ENCODE results near the gene TRIM2.

Gene TRIM2

DNA sequence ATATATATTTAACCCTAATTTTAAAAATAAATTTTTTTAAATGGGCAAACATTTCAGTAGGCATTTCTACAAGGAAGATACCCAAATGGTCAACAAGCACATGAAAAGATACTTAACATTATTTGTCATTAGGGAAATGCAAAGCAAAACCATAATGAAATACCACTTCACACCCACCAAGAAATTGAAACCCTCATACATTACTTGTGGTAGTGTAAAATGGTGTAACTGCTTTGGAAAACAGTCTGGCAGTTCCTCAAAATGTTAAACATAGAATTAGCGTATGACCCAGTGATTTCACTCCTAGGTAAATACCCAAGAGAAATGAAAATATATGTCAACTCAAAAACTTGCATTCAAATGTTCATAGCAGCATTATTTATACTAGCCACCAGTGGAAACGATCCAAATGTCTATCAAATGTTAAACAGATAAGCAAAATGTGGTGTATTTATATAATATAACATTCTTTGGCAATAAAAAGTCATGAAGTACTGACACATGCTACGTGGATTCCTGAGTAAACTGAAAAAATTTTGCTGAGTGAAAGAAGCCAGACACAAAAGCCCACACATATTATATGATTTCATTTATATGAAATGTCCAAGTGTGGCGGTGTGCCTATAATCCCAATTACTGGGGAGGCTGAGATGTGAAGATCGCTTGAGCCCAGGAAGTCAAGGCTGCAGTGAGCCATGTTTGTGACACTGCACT, 16.6 kb downstream of the TRIM2 start:
- Histone ChIP-seq H3K27ac (no peak overlapping the region), H4K20me1 (peaks cover 19% of the 10 kb centered on the region), H3K9me3 (peaks cover 22% of the 10 kb centered on the region), H3K36me3 (no peaks in the 10 kb centered on the region; the same call in 1 of the 2 replicates), H3K27me3 (peaks cover 42% of the 10 kb centered on the region), H3K4me3 (no peak overlapping the region), H3K9ac (no peak overlapping the region), H3K4me1 (peaks cover 35% of the 10 kb centered on the region), H3K4me2 (no peak overlapping the region)
- TF ChIP-seq Cebpa-rat (IDR thresholded peaks at IDR 0.05), result no peak

- peak overlapping the region; percentile 99 for H3K4me2 ChIP-seq
- H3K27me3 ChIP-seq, result peaks cover 42% of the 10 kb centered on the region
- peaks cover 37% of the 10 kb centered on the region for H3K4me1 ChIP-seq
- no peak for TF ChIP-seq Cebpa-rat (IDR thresholded peaks at IDR 0.05)
- no peak overlapping the region for H3K27ac ChIP-seq
- peaks cover 23% of the 10 kb centered on the region for H3K9me3 ChIP-seq
- H3K4me3 ChIP-seq, result peak overlapping the region; percentile 67
- H4K20me1 ChIP-seq, result peaks cover 19% of the 10 kb centered on the region
- no peaks in the 10 kb centered on the region; the same call in 1 of the 2 replicates for H3K36me3 ChIP-seq
- peak overlapping the region; percentile 37; the same call in 1 of the 2 replicates for H3K9ac ChIP-seq
These were observed 17.8 kb downstream of the TRIM2 start for GRCh38 chr4:153221783-153222706.

DNA sequence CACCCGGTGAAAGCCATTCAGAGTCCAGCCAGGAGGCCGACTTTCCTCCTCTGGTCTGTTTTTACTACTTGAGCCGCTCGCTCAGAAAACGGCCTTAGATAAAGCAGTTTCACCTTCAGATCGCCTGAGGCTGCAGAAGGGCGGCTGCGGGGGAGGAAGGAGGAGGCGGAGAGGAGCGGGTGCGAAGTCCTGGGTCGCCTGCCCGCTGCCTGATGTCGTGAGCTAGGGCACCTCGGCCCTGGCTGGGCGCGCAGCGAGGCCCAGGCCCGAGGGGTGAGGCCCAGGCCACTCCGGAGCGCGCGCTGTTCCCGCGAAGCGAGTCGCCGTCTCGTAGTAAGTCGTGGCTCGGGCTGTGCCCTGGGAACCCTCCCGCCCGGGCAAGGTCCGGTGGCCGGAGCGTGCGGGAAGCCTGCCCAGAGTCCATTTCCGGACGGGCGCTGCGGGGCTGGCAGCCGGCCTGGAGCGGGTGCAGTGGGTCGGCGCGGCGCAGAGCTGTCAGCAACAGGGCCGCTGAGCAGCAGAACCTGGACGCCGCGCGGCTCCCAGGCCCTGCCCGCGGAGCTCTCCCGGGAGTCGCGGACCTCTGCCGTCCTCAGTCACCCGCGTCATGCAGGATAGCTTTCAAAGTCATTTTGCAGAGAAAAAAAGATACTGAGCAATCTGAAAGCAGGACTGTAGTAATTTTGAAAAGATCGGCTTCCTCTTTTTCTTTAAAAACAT, 18.6 kb downstream of the TRIM2 start:
- H3K27me3 ChIP-seq, result peaks cover 42% of the 10 kb centered on the region
- peaks cover 23% of the 10 kb centered on the region for H3K9me3 ChIP-seq
- peak overlapping the region; percentile 67 for H3K4me3 ChIP-seq
- H3K27ac ChIP-seq, result no peak overlapping the region
- peak overlapping the region; percentile 37 for H3K9ac ChIP-seq
- peak overlapping the region; percentile 99 for H3K4me2 ChIP-seq
- H3K4me1 ChIP-seq, result peaks cover 29% of the 10 kb centered on the region
- H4K20me1 ChIP-seq, result peaks cover 19% of the 10 kb centered on the region
- no peak for TF ChIP-seq Cebpa-rat (IDR thresholded peaks at IDR 0.05)
- H3K36me3 ChIP-seq, result no peaks in the 10 kb centered on the region; the same call in 1 of the 2 replicates

GRCh38 chr4:153223427-153223801, 19.2 kb downstream of the TRIM2 start:
- Histone ChIP-seq H3K27ac (no peak overlapping the region), H3K4me2 (peak overlapping the region; percentile 99), H4K20me1 (peaks cover 19% of the 10 kb centered on the region), H3K4me3 (peak overlapping the region; percentile 67), H3K9ac (no peak overlapping the region), H3K4me1 (peaks cover 29% of the 10 kb centered on the region), H3K9me3 (peaks cover 23% of the 10 kb centered on the region), H3K27me3 (peaks cover 42% of the 10 kb centered on the region), H3K36me3 (no peaks in the 10 kb centered on the region; the same call in 1 of the 2 replicates)
- TF ChIP-seq Cebpa-rat (IDR thresholded peaks at IDR 0.05), result no peak

GRCh38 chr4:153223930-153224329, 19.7 kb downstream of the TRIM2 start:
- no peak overlapping the region for H3K4me3 ChIP-seq
- no peak overlapping the region for H3K27ac ChIP-seq
- no peaks in the 10 kb centered on the region; the same call in 1 of the 2 replicates for H3K36me3 ChIP-seq
- peaks cover 19% of the 10 kb centered on the region for H4K20me1 ChIP-seq
- peak overlapping the region; percentile 99 for H3K4me2 ChIP-seq
- H3K9ac ChIP-seq, result no peak overlapping the region
- H3K4me1 ChIP-seq, result peaks cover 29% of the 10 kb centered on the region
- H3K27me3 ChIP-seq, result peaks cover 42% of the 10 kb centered on the region
- TF ChIP-seq Cebpa-rat (IDR thresholded peaks at IDR 0.05), result no peak
- H3K9me3 ChIP-seq, result peaks cover 23% of the 10 kb centered on the region

- Histone ChIP-seq H3K4me1 (peaks cover 29% of the 10 kb centered on the region), H3K9me3 (peaks cover 23% of the 10 kb centered on the region), H3K27me3 (peaks cover 42% of the 10 kb centered on the region), H3K4me3 (no peak overlapping the region), H3K9ac (no peak overlapping the region), H4K20me1 (peaks cover 19% of the 10 kb centered on the region), H3K36me3 (no peaks in the 10 kb centered on the region; the same call in 1 of the 2 replicates), H3K27ac (no peak overlapping the region), H3K4me2 (no peak overlapping the region)
- no peak for TF ChIP-seq Cebpa-rat (IDR thresholded peaks at IDR 0.05)
These were observed 20.2 kb downstream of the TRIM2 start for GRCh38 chr4:153224474-153224873.

DNA sequence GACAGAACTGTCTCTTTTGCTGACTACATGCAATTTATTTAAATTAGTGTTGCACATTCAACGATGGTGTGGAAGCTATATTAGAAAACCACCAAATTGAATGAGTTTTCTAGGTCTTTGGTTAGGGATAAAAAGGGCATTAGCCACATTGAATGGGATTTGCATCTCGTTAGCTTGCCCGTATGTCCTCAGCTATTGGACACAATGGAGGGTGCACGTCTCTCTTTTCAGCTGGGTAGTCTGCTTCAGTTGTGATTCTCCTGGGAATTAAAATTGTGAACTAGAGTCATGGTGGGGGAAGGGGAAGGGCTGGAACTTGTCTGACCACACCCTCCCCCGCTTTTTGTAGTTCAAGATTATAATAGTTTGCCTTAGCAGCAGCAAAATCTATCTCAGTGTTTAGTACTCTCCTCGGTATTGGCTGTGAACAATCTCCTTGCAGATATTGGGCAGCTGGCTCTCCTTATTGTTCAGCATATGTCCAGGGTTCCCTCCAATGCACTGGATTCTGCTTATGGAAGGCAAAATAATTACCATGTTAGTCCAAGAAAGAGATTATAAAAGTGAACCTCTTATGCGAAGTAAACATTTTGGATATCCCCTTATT, 23.3 kb downstream of the TRIM2 start:
- Histone ChIP-seq H3K9ac (no peak overlapping the region), H3K4me1 (peaks cover 26% of the 10 kb centered on the region), H3K27ac (no peak overlapping the region), H4K20me1 (peaks cover 15% of the 10 kb centered on the region), H3K4me2 (no peak overlapping the region), H3K36me3 (no peaks in the 10 kb centered on the region; the same call in 1 of the 2 replicates), H3K4me3 (no peak overlapping the region), H3K27me3 (peaks cover 26% of the 10 kb centered on the region), H3K9me3 (peaks cover 19% of the 10 kb centered on the region)
- no peak for TF ChIP-seq Cebpa-rat (IDR thresholded peaks at IDR 0.05)

- Histone ChIP-seq H3K36me3 (no peaks in the 10 kb centered on the region; the same call in 1 of the 2 replicates), H3K4me1 (peaks cover 26% of the 10 kb centered on the region), H3K9me3 (peaks cover 19% of the 10 kb centered on the region), H3K27ac (no peak overlapping the region), H3K9ac (no peak overlapping the region), H3K27me3 (peaks cover 15% of the 10 kb centered on the region), H4K20me1 (peaks cover 5% of the 10 kb centered on the region; the same call in 1 of the 2 replicates), H3K4me2 (no peak overlapping the region), H3K4me3 (no peak overlapping the region)
- TF ChIP-seq Cebpa-rat (IDR thresholded peaks at IDR 0.05), result no peak
These were observed 24.4 kb downstream of the TRIM2 start for GRCh38 chr4:153228512-153229140.

Data from BLaER1 (cell line).